Measurements from ENCODE around the gene NME5.

Gene NME5

GRCh38 chr5:138138949-138139780 lies at the start of gene NME5:
NME5 (minus strand) TSS chr5:138139428; CDS start chr5:138138780, 648 bp downstream.
- in situ Hi-C loops (cut with HindIII; ENCODE audit: low sequenced_read_pairs), result no loop called here
- peak within 1 kb of the TSS; percentile 57 for H3K4me3 ChIP-seq (ENCODE audit: low read depth, low read length)
- peak; percentile 71 for DNase-seq (ENCODE audit: low read depth, low spot score)
- no peak for TF ChIP-seq CTCF (IDR thresholded peaks at IDR 0.05; ENCODE audit: low read depth, low read length)

GRCh38 chr5:138188626-138189025 lies 49.4 kb upstream of the NME5 start:
- DNase-seq (ENCODE audit: low read depth, low spot score), result no peak
- H3K4me3 ChIP-seq (ENCODE audit: low read depth, low read length), result no peak overlapping the region
- in situ Hi-C loops (cut with HindIII; ENCODE audit: low sequenced_read_pairs), result no loop called here

GRCh38 chr5:138186002-138186447 lies 46.8 kb upstream of the NME5 start:
- DNase-seq (ENCODE audit: low read depth, low spot score), result no peak
- no peak for TF ChIP-seq CTCF (IDR thresholded peaks at IDR 0.05; ENCODE audit: low read depth, low read length)
- in situ Hi-C loops (cut with HindIII; ENCODE audit: low sequenced_read_pairs), result no loop called here
- no peak overlapping the region for H3K4me3 ChIP-seq (ENCODE audit: low read depth, low read length)

More at GRCh38 chr5:138188626-138189025, 49.4 kb upstream of the NME5 start:
- TF ChIP-seq CTCF (IDR thresholded peaks at IDR 0.05; ENCODE audit: low read depth, low read length), result no peak

GRCh38 chr5:138182808-138183207 lies 43.6 kb upstream of the NME5 start:
- no peak overlapping the region for H3K4me3 ChIP-seq (ENCODE audit: low read depth, low read length)
- DNase-seq (ENCODE audit: low read depth, low spot score), result no peak
- in situ Hi-C loops (cut with HindIII; ENCODE audit: low sequenced_read_pairs), result no loop called here

GRCh38 chr5:138180841-138181240 lies 41.6 kb upstream of the NME5 start:
- TF ChIP-seq CTCF (IDR thresholded peaks at IDR 0.05; ENCODE audit: low read depth, low read length), result no peak
- in situ Hi-C loops (cut with HindIII; ENCODE audit: low sequenced_read_pairs), result no loop called here
- DNase-seq (ENCODE audit: low read depth, low spot score), result no peak
- H3K4me3 ChIP-seq (ENCODE audit: low read depth, low read length), result no peak overlapping the region

More at GRCh38 chr5:138182808-138183207, 43.6 kb upstream of the NME5 start:
- no peak for TF ChIP-seq CTCF (IDR thresholded peaks at IDR 0.05; ENCODE audit: low read depth, low read length)

GRCh38 chr5:138180183-138180782 lies 41.1 kb upstream of the NME5 start:
- H3K4me3 ChIP-seq (ENCODE audit: low read depth, low read length), result peak overlapping the region; percentile 97
- in situ Hi-C loops (cut with HindIII; ENCODE audit: low sequenced_read_pairs), result no loop called here
- peak; percentile 64 for DNase-seq (ENCODE audit: low read depth, low spot score)
- TF ChIP-seq CTCF (IDR thresholded peaks at IDR 0.05; ENCODE audit: low read depth, low read length), result peak; percentile 37
